GM21619 (cell line): ENCODE data around the gene PIGW.

Source experiments
- ATAC-seq: cut with Tn5 transposase; IDR thresholded peaks from one replicate; pipeline ENCODE4 v1.9.1; 2021; ENCODE audit not compliant: unreplicated experiment

The PIGW gene

DNA sequence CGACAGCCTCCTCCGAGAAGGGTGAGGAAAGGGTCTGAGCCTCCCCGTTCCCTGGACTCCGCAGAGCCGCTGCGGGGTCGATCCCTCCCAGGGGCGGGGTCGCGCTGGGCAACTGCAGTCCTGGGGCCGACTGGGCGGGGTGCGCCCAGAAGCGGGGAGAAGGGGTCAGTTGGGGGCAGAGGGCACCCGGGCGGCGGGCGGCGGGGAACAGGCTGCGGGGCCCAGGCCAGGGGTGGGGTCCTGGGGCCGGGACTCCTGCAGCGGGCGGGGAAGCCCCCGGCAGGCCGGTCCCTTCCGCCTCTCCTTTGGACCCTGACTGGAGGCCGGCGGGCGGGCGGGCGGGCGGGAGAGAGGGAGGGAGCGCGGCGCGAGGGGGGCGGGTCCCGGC is 10.3 kb downstream of the PIGW start:
- ATAC-seq = peak; percentile 27

GRCh38 chr17:36545465-36546417 is 11.0 kb downstream of the PIGW start:
- ATAC-seq = peak; percentile 64

DNA sequence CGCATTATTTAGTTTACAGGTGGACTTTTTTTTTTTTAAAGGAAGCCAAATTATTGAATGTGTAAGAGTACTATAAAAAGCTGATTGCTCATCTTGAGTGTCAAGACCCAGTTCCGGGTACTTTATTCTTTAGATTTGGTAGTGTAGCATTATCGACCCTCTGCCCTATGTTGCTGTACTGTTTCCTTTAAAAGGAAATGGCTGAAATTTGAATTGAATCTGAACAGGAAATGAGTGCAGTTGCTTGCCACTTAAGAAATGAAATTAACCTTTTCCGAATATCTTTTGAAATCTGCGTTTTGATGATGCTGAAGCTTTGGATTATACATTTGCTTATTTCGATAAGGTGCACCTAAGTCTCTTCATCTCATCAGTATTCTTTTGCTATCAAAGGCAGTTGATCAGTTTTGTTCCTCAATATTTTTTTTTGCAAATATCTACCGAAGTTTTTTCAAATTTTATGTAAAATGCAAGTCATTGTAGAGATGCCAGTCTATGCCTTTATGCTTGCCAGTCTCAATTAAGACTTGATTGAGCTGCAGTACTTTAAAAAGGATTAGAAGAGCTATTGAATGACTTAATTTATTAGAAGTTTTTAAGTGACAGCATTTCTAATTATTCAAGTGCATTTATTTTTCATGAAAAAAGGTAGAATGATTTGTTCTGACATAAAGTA is 11.8 kb downstream of the PIGW start:
- no peak for ATAC-seq

DNA sequence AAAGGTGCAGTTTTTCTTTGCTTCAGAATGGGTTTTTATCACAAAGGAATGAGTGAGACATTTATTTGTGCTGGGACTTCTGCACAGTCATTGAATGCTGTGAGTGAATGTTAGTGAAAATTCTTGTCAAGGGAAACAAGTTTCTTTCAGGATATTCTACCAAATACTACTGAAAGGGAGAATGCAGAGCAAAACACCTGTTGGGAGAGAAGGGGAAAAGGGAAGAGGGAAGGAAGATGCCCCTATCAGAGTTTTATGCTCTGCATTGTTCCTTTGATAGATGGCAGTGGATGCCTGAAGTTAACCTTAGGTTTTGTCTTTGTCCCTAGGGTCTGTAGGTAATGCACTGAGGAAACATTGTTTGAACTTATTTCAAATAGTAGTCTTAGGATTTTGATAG is 13.0 kb downstream of the PIGW start:
- ATAC-seq = no peak

- no peak for ATAC-seq
Measured at GRCh38 chr17:36550491-36551417, 16.0 kb downstream of the PIGW start.

DNA sequence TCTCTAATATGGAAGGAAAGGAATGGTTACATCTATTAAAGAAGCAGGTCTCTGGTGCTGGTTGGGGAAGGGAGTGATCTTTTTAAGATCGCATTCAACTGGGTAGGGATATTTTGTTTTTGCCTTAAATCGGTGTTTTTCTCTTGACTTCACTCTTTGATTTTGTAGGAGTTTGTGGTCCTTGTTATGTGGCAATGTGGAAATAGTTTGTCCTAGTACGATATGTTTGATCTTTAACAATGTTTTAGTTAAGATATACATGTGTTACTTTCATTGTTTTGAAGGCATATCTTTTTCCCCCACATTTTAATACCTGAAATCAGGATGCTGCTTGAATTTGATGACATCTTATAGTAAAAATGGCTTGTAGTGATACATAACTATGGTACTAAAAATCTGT is 18.7 kb downstream of the PIGW start:
- no peak for ATAC-seq

DNA sequence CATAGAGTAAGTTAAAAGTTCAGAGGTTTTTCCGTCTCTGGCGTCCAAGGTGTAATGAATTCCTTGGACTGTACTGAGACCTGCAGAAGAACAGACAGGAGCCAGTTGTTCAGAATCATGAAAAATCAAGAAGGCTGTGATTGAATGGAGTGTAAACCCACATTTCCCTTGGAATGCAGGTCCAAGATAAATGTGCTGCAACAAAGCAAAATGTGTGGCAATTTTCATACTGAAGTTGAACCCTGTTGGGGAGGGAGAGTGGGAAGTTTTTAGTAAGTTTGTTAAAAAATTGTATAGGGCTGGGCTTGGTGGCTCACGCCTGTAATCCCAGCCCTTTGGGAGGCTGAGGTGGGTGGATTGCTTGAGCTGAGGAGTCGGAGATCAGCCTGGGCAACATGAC is 31.3 kb downstream of the PIGW start:
- no peak for ATAC-seq

GRCh38 chr17:36575028-36575427 is 40.2 kb downstream of the PIGW start:
- ATAC-seq = no peak

GRCh38 chr17:36576793-36577192 is 42.0 kb downstream of the PIGW start:
- ATAC-seq = no peak

DNA sequence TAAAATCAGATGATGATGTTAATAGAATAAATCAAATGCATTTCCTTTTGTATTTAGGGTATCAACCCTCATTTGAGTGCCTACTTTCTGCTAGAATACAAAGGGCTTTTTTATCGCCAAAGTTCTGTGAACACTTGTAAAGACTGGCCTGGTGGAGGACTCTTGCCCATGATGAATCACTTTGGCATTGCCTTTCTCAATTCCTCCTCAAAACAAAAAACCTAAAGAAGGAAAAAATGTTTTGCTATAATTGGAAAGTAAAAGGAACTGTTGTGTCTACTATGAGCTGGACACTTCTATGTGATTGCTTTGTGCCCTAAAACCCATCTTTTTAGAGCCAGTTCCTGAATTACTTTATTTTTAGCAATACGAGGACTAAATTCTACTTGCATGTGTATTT is 43.9 kb downstream of the PIGW start:
- no peak for ATAC-seq

DNA sequence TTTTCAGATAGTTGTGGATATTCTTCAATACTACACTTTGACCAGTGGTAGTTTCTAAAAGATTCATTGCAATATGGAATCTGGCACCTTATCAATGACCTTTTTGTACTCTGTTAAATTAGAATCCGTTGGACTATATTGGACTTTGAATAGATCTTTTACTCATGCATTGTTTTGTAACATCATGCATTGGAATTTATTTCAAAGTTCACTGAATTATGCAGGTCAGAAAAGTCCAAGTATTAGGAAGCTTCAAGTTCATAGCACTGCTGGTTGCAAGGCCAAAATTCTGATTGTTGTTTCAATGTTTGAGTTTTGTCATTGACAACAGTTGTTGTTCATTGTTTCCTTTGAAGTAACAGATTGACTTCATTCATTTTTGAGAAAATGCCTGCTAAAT is 49.0 kb downstream of the PIGW start:
- no peak for ATAC-seq

DNA sequence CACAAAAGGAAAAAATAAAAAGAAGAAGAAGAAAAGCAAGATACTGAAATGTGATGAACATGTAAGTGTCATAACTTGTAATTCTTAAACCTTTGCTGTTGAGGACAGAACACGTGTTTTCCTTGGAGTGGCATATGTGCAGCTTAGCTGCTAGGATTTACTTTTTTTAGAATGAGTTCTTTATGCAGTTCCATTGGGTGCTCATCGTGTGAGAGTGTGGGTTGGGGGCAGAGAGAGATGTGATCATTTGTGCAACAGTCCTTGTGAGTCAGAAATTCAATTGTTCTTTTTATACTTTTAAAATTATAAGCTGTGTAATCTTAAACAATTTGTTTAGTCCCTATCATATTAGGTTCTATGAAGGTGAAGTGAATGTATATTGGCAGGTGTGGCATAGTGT is 51.4 kb downstream of the PIGW start:
- no peak for ATAC-seq
